CD14-positive monocyte (primary cell): ENCODE data around the gene MRPS27. TPM values are rescaled to one million over a fixed set of nuclear protein-coding genes. Genes with fewer than 3 reads are reported as not detected.

ENCODE experiments used
- DNase-seq, 3 donors: peaks; one replicate each; pipeline ENCODE4 v3.0.0-alpha.2; 2011 to 2022
- H2AFZ ChIP-seq: 2 replicates; pipeline ENCODE4 v1.6.0; 2012; ENCODE audit warnings: mild to moderate bottlenecking, low read depth, low read length, inconsistent platforms; ENCODE audit not compliant: insufficient read depth, poor library complexity, severe bottlenecking
- H3K27ac ChIP-seq, 2 donors: 1 replicate in 1 of 2; 2 replicates in 1 of 2; pipeline ENCODE4 v1.5.1; 2012 to 2013; ENCODE audit warnings: low read length in 2 of 2, control low read depth in 1 of 2, inconsistent platforms in 1 of 2, low read depth in 1 of 2, mild to moderate bottlenecking in 1 of 2
- H3K27me3 ChIP-seq, 2 donors: one replicate each; pipeline versions ENCODE4 v1.6.0 to v1.6.1; 2011 to 2013; ENCODE audit warnings: low read length in 2 of 2; ENCODE audit not compliant: control insufficient read depth in 2 of 2, insufficient read depth in 2 of 2
- H3K36me3 ChIP-seq, 2 donors: replicated peaks in 1 of 2; 1 replicate in 1 of 2; 2 replicates in 1 of 2; pipeline versions ENCODE4 v1.5.1 to v1.6.1; 2012 to 2013; ENCODE audit warnings: low read length in 2 of 2, control low read depth in 1 of 2, inconsistent platforms in 1 of 2, mild to moderate bottlenecking in 1 of 2; ENCODE audit not compliant: insufficient read depth in 2 of 2, control insufficient read depth in 1 of 2
- H3K4me1 ChIP-seq, 2 donors: 1 replicate in 1 of 2; 2 replicates in 1 of 2; pipeline versions ENCODE4 v1.5.1 to v1.6.1; 2012 to 2013; ENCODE audit warnings: low read length in 2 of 2, control low read depth in 1 of 2, inconsistent platforms in 1 of 2, mild to moderate bottlenecking in 1 of 2, moderate library complexity in 1 of 2; ENCODE audit not compliant: insufficient read depth in 2 of 2, control insufficient read depth in 1 of 2
- H3K4me2 ChIP-seq: replicated peaks from 2 replicates; pipeline ENCODE3; 2012; ENCODE audit warnings: low read length, moderate library complexity, mild to moderate bottlenecking; ENCODE audit not compliant: poor library complexity, severe bottlenecking; ENCODE audit errors: extremely low read depth
- H3K4me3 ChIP-seq, 3 experiments: fragments of 200-600 bp in 1 of 3; sonication (generic) in 1 of 3; replicated peaks in 1 of 3; 1 replicate in 2 of 3; 2 replicates in 1 of 3; pipeline ENCODE4 v1.5.1; 2011 to 2013; ENCODE audit warnings: low read length in 3 of 3, mild to moderate bottlenecking in 3 of 3, control low read depth in 2 of 3, low read depth in 2 of 3, inconsistent platforms in 1 of 3, moderate library complexity in 1 of 3
- H3K79me2 ChIP-seq: 2 replicates; pipeline ENCODE4 v1.6.0; 2012; ENCODE audit warnings: mild to moderate bottlenecking, control low read depth, inconsistent platforms, low read length, moderate library complexity; ENCODE audit not compliant: insufficient read depth
- H3K9ac ChIP-seq: 2 replicates; pipeline ENCODE4 v1.6.0; 2017; ENCODE audit warnings: low read length, mild to moderate bottlenecking; ENCODE audit not compliant: insufficient read depth, poor library complexity, severe bottlenecking
- H3K9me3 ChIP-seq, 2 donors: replicated peaks in 1 of 2; 1 replicate in 1 of 2; 2 replicates in 1 of 2; pipeline versions ENCODE4 v1.5.1 to v1.6.1; 2012 to 2013; ENCODE audit warnings: low read length in 2 of 2, control low read depth in 1 of 2; ENCODE audit not compliant: control insufficient read depth in 1 of 2, insufficient read depth in 1 of 2
- H4K20me1 ChIP-seq: 2 replicates; pipeline ENCODE4 v1.6.0; 2012; ENCODE audit warnings: mild to moderate bottlenecking, low read length, control low read depth, moderate library complexity; ENCODE audit not compliant: insufficient read depth
- H3K27ac Mint-ChIP-seq, 7 donors: one replicate each; pipeline ENCODE4 v1.8.0; 2020; ENCODE audit warnings: mild to moderate bottlenecking in 7 of 7, mixed read lengths in 7 of 7, moderate library complexity in 6 of 7, inconsistent platforms in 2 of 7
- H3K27me3 Mint-ChIP-seq, 3 donors: one replicate each; pipeline ENCODE4 v1.8.0; 2021 to 2022; ENCODE audit warnings: low read depth in 3 of 3, mild to moderate bottlenecking in 3 of 3, mixed read lengths in 3 of 3, moderate library complexity in 3 of 3, inconsistent platforms in 1 of 3
- H3K36me3 Mint-ChIP-seq, 2 donors: one replicate each; pipeline ENCODE4 v1.8.0; 2020; ENCODE audit warnings: mixed read lengths in 2 of 2, inconsistent platforms in 1 of 2, mild to moderate bottlenecking in 1 of 2
- H3K4me1 Mint-ChIP-seq: one replicate; pipeline ENCODE4 v1.8.0; 2020; ENCODE audit warnings: mild to moderate bottlenecking, mixed read lengths
- H3K4me3 Mint-ChIP-seq, 2 donors: one replicate each; pipeline ENCODE4 v1.8.0; 2020; ENCODE audit warnings: mild to moderate bottlenecking in 2 of 2, mixed read lengths in 2 of 2, moderate library complexity in 1 of 2
- H3K9me3 Mint-ChIP-seq, 7 donors: one replicate each; pipeline ENCODE4 v1.8.0; 2020 to 2022; ENCODE audit warnings: mixed read lengths in 7 of 7, mild to moderate bottlenecking in 6 of 7, moderate library complexity in 6 of 7, inconsistent platforms in 2 of 7
- WGBS: methylation state at CpG from one replicate; pipeline ENCODE4 v1.1.5; 2013; ENCODE audit warnings: missing lambda C conversion rate; ENCODE audit not compliant: insufficient coverage; 5-methylcytosine and 5-hydroxymethylcytosine counted together
- intact Hi-C, 2 donors: fragments of 100-400 bp; cut with micrococcal nuclease; formaldehyde crosslinking; loops; one replicate each; pipeline versions ENCODE4 v1.15.0 to v1.15.1; 2023
- polyA plus RNA-seq, 3 donors: library from polyadenylated mRNA; depleted of rRNA in 1 of 3; unstranded in 2 of 3; stranded (reverse) in 1 of 3; fragments of 300-500 nt in 2 of 3; fragments of >200 nt in 1 of 3; fragmentation: Illumina TruSeq in 2 of 3; gene quantifications; 1 replicate in 2 of 3; 2 replicates in 1 of 3; pipeline ENCODE4 v1.2.3, GENCODE V29; 2012 to 2021
- TF ChIP-seq, protein P1 (sequence below): fragments of 200-600 bp; IDR thresholded peaks from one replicate; pipeline ENCODE4 v1.8.0; 2022; ENCODE audit warnings: antibody characterized with exemption, mild to moderate bottlenecking

Gene MRPS27
- polyA plus RNA-seq, 3 donors = 13.3 to 19.2 (median 15.3) TPM

DNA sequence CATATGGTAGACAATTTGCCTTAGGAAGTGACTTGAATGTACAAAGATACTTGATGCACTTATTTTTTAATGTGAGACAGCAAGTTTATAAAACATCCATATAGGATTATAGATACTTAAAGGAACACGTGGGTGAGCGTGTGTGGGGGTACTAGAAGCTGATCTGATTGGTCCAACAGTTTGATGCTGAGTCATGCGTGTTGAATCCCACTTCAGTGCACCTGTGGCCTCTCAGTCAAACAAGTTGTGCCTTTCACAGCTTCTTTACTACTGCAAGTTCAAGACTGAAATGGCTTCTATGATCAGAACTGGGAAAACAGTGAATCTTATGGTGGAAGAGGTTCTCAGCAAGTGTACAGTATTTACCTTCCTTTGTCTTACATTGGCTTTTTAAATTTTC, 113.9 kb downstream of the MRPS27 start:
- no peak overlapping the region for H3K27ac ChIP-seq
- TF ChIP-seq, protein P1, sequence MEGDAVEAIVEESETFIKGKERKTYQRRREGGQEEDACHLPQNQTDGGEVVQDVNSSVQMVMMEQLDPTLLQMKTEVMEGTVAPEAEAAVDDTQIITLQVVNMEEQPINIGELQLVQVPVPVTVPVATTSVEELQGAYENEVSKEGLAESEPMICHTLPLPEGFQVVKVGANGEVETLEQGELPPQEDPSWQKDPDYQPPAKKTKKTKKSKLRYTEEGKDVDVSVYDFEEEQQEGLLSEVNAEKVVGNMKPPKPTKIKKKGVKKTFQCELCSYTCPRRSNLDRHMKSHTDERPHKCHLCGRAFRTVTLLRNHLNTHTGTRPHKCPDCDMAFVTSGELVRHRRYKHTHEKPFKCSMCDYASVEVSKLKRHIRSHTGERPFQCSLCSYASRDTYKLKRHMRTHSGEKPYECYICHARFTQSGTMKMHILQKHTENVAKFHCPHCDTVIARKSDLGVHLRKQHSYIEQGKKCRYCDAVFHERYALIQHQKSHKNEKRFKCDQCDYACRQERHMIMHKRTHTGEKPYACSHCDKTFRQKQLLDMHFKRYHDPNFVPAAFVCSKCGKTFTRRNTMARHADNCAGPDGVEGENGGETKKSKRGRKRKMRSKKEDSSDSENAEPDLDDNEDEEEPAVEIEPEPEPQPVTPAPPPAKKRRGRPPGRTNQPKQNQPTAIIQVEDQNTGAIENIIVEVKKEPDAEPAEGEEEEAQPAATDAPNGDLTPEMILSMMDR = no peak
- WGBS = no CpG with 5 or more reads among the region's 3 CpGs
- H3K9ac ChIP-seq = no peak overlapping the region
- no peaks in the 10 kb centered on the region for H4K20me1 ChIP-seq
- intact Hi-C loops = no loop called here
- H2AFZ ChIP-seq = no peak overlapping the region
- H3K79me2 ChIP-seq = no peaks in the 10 kb centered on the region
- H3K27ac Mint-ChIP-seq = no peak overlapping the region
- H3K4me3 ChIP-seq = no peak overlapping the region
- H3K36me3 ChIP-seq = no peaks in the 10 kb centered on the region
- no peaks in the 10 kb centered on the region for H3K27me3 ChIP-seq
- no peak overlapping the region for H3K4me3 Mint-ChIP-seq
- H3K4me1 Mint-ChIP-seq = no peaks in the 10 kb centered on the region
- no peaks in the 10 kb centered on the region for H3K4me1 ChIP-seq
- H3K4me2 ChIP-seq = no peak overlapping the region
- DNase-seq = no peak
- no peaks in the 10 kb centered on the region for H3K36me3 Mint-ChIP-seq
- H3K9me3 ChIP-seq = no peaks in the 10 kb centered on the region
- no peaks in the 10 kb centered on the region for H3K9me3 Mint-ChIP-seq
- H3K27me3 Mint-ChIP-seq = peaks cover 0 to 6% (median 2%) of the 10 kb centered on the region in 3 donors

DNA sequence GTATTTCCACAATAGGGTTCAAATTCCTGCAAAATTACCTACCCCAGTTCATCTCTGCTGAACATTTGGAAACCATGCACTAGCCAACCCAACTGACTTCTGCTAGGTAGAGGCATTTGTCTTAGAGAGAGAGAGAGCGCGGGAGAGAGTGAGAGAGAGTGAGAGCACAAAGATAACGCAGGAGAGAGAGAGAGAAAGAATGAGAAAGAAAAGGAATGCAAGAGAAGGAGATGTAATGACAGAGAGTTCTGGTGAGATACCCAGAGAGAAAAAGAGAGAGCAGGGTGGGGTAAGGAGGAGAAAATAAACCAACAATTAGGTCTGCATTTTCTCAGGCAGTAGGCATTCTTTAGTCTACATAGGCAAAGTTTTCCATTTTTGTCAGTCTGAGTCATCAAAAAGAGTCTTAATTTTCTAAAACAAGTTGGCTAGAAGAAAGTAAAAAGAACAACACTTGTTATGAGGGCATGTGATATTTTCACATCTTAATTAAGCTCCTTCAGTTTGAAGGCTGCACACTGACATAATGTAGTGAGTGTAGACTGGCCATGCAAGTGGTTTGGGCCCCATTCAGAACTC, 114.5 kb downstream of the MRPS27 start:
- Histone ChIP-seq H3K4me1 (no peaks in the 10 kb centered on the region), H3K27me3 (no peaks in the 10 kb centered on the region), H3K27ac (no peak overlapping the region), H2AFZ (no peak overlapping the region), H3K79me2 (no peaks in the 10 kb centered on the region), H3K9ac (no peak overlapping the region), H3K9me3 (no peaks in the 10 kb centered on the region), H3K4me2 (no peak overlapping the region), H3K4me3 (no peak overlapping the region), H3K36me3 (no peaks in the 10 kb centered on the region), H4K20me1 (no peaks in the 10 kb centered on the region)
- WGBS = 100% methylated on average over 1 of the region's 3 CpGs
- H3K9me3 Mint-ChIP-seq = no peaks in the 10 kb centered on the region
- TF ChIP-seq, protein P1 = no peak
- intact Hi-C loops = no loop called here
- H3K36me3 Mint-ChIP-seq = no peaks in the 10 kb centered on the region
- no peak for DNase-seq
- H3K27ac Mint-ChIP-seq = no peak overlapping the region
- no peaks in the 10 kb centered on the region for H3K4me1 Mint-ChIP-seq
- no peak overlapping the region for H3K4me3 Mint-ChIP-seq
- H3K27me3 Mint-ChIP-seq = peaks cover 0 to 7% (median 2%) of the 10 kb centered on the region in 3 donors
